PC-3 (cell line): ENCODE results near the gene RNF146. TPM values are rescaled to one million over a fixed set of nuclear protein-coding genes. Genes with fewer than 3 reads are reported as not detected.

Source experiments
- ATAC-seq: fragments of 200-7000 bp; cut with Tn5 transposase; 2 replicates; pipeline ENCODE4 v1.9.1; 2020; ENCODE audit warnings: mild to moderate bottlenecking, moderate library complexity
- BruUV-seq: library from RNA; stranded (reverse); fragments of 400-500 nt; replicated peaks from 2 replicates; lab custom pipeline; 2021; lab: Mats Ljungman, UMichigan
- CTCF ChIA-PET: fragments of 300-600 bp; sonication (Branson Sonifier 250); formaldehyde crosslinking; loops from one replicate; lab custom pipeline; 2022; ENCODE audit warnings: antibody characterized with exemption; lab: Charles Lee
- POLR2A ChIA-PET: fragments of 300-600 bp; sonication (Branson Sonifier 250); formaldehyde crosslinking; loops from one replicate; lab custom pipeline; 2022; ENCODE audit warnings: antibody characterized with exemption; ENCODE audit not compliant: unreplicated experiment; lab: Charles Lee
- DNase-seq: peaks from one replicate; pipeline ENCODE4 v3.0.0-alpha.2; 2015
- H2AFZ ChIP-seq: fragments of 300-600 bp; sonication (generic); 2 replicates; pipeline ENCODE4 v1.6.0; 2016; ENCODE audit warnings: antibody characterized with exemption, low read length
- H3F3A ChIP-seq: fragments of 300-600 bp; sonication (generic); one replicate; pipeline ENCODE4 v1.6.0; 2017; ENCODE audit warnings: antibody characterized with exemption, low read length, control low read depth, mild to moderate bottlenecking; ENCODE audit not compliant: unreplicated experiment
- H3K27ac ChIP-seq: fragments of 300-600 bp; sonication (generic); 2 replicates; pipeline ENCODE4 v1.5.1; 2016; ENCODE audit warnings: mild to moderate bottlenecking, low read length
- H3K27me3 ChIP-seq: fragments of 300-600 bp; sonication (generic); 2 replicates; pipeline ENCODE4 v1.6.1; 2016; ENCODE audit warnings: low read length, mixed read lengths
- H3K36me3 ChIP-seq: fragments of 300-600 bp; sonication (generic); 2 replicates; pipeline ENCODE4 v1.6.1; 2016; ENCODE audit warnings: low read depth, mixed run types, low read length, mixed read lengths
- H3K4me1 ChIP-seq: fragments of 300-600 bp; sonication (generic); 2 replicates; pipeline ENCODE4 v1.5.1; 2016; ENCODE audit warnings: low read length; ENCODE audit not compliant: insufficient read depth
- H3K4me2 ChIP-seq: fragments of 300-600 bp; sonication (generic); 2 replicates; pipeline ENCODE4 v1.6.0; 2016; ENCODE audit warnings: low read length
- H3K4me3 ChIP-seq: fragments of 300-600 bp; sonication (generic); 2 replicates; pipeline ENCODE4 v1.5.1; 2016; ENCODE audit warnings: mild to moderate bottlenecking, low read length, mixed read lengths
- H3K79me2 ChIP-seq: fragments of 300-600 bp; sonication (generic); 2 replicates; pipeline ENCODE4 v1.6.1; 2017; ENCODE audit warnings: low read length, mixed read lengths
- H3K9ac ChIP-seq: fragments of 300-600 bp; sonication (generic); 2 replicates; pipeline ENCODE4 v1.6.0; 2016; ENCODE audit warnings: mild to moderate bottlenecking, low read length
- H3K9me2 ChIP-seq: fragments of 300-600 bp; sonication (generic); replicated peaks from 2 replicates; pipeline ENCODE4 v1.6.1; 2016; ENCODE audit warnings: mixed run types, low read length, mixed read lengths
- H3K9me3 ChIP-seq: fragments of 300-600 bp; sonication (generic); 2 replicates; pipeline ENCODE4 v1.6.1; 2016; ENCODE audit warnings: low read length, mixed read lengths
- H4K20me1 ChIP-seq: fragments of 300-600 bp; sonication (generic); 2 replicates; pipeline ENCODE4 v1.6.1; 2016; ENCODE audit warnings: low read length, mixed read lengths
- CTCF ChIP-seq: fragments of 300-600 bp; sonication (generic); conservative IDR thresholded peaks from 2 replicates; pipeline ENCODE4 v1.5.1; 2017; ENCODE audit warnings: antibody characterized with exemption, low read depth, mild to moderate bottlenecking, low read length
- EZH2 ChIP-seq: fragments of 300-600 bp; sonication (generic); IDR thresholded peaks from one replicate; pipeline ENCODE4 v1.6.1; 2017; ENCODE audit warnings: antibody characterized with exemption, mild to moderate bottlenecking, low read length; ENCODE audit not compliant: unreplicated experiment
- EZH2phosphoT487 ChIP-seq: fragments of 300-600 bp; sonication (generic); IDR thresholded peaks from 2 replicates; pipeline ENCODE4 v1.6.1; 2018; ENCODE audit warnings: mild to moderate bottlenecking, antibody characterized with exemption, low read length, borderline replicate concordance
- intact Hi-C: fragments of 100-400 bp; cut with micrococcal nuclease; formaldehyde crosslinking; loops from 2 replicates; pipeline ENCODE4 v1.9.0; 2023
- total RNA-seq: library from RNA; depleted of rRNA; stranded (reverse); fragments of >200 nt; gene quantifications from 2 replicates; pipeline ENCODE4 v1.2.3, GENCODE V29; 2014

Gene RNF146
- total RNA-seq, 1 experiment from 2014 or later: 11.6 TPM

GRCh38 chr6:127277878-127278843 is 11.5 kb downstream of the RNF146 start:
- CTCF ChIA-PET: no interaction called here
- ATAC-seq: no peak
- no TSS peak for BruUV-seq

GRCh38 chr6:127279815-127280214 is 13.2 kb downstream of the RNF146 start:
- no peak for ATAC-seq
- POLR2A ChIA-PET: no interaction called here
- Histone ChIP-seq H3K27ac (no peak overlapping the region), H3K79me2 (0 out of 2 replicates have a peak, but pooled peaks cover 2% of the 10 kb centered on the region), H3K9me3 (no peaks in the 10 kb centered on the region), H3K4me3 (no peak overlapping the region), H3K4me2 (no peak overlapping the region), H2AFZ (no peak overlapping the region), H3K27me3 (no peaks in the 10 kb centered on the region), H3K36me3 (no peaks in the 10 kb centered on the region), H3K9me2 (no peaks in the 10 kb centered on the region), H4K20me1 (no peaks in the 10 kb centered on the region), H3F3A (no peaks in the 10 kb centered on the region), H3K9ac (no peak overlapping the region), H3K4me1 (no peaks in the 10 kb centered on the region)
- BruUV-seq: no TSS peak
- intact Hi-C loops: no loop called here
- TF ChIP-seq CTCF (no peak), EZH2 (no peak), EZH2phosphoT487 (no peak)
- DNase-seq: no peak
- CTCF ChIA-PET: no interaction called here

More at GRCh38 chr6:127277878-127278843, 11.5 kb downstream of the RNF146 start:
- Histone ChIP-seq H3K4me1 (no peaks in the 10 kb centered on the region), H3K27me3 (no peaks in the 10 kb centered on the region), H3K27ac (no peak overlapping the region), H4K20me1 (no peaks in the 10 kb centered on the region), H3K9me3 (no peaks in the 10 kb centered on the region), H2AFZ (no peak overlapping the region), H3K4me3 (no peak overlapping the region), H3K36me3 (no peaks in the 10 kb centered on the region), H3F3A (no peaks in the 10 kb centered on the region), H3K79me2 (peaks cover 13% of the 10 kb centered on the region; the same call in 1 of the 2 replicates), H3K9me2 (no peaks in the 10 kb centered on the region), H3K4me2 (no peak overlapping the region), H3K9ac (no peak overlapping the region)
- intact Hi-C loops: no loop called here
- no peak for TF ChIP-seq EZH2
- no peak for TF ChIP-seq CTCF
- TF ChIP-seq EZH2phosphoT487: no peak
- POLR2A ChIA-PET: no interaction called here
- DNase-seq: no peak

GRCh38 chr6:127282184-127282583 is 15.5 kb downstream of the RNF146 start:
- no peaks in the 10 kb centered on the region for H3K27me3 ChIP-seq
- CTCF ChIA-PET: no interaction called here
- DNase-seq (no peak), ATAC-seq (no peak)
- intact Hi-C loops: no loop called here
- H3K9ac ChIP-seq: no peak overlapping the region
- H3K79me2 ChIP-seq: no peaks in the 10 kb centered on the region
- H3K4me2 ChIP-seq: no peak overlapping the region
- H4K20me1 ChIP-seq: no peaks in the 10 kb centered on the region
- H3K9me2 ChIP-seq: no peaks in the 10 kb centered on the region
- H3K4me3 ChIP-seq: no peak overlapping the region
- no peaks in the 10 kb centered on the region for H3F3A ChIP-seq
- TF ChIP-seq CTCF (no peak), EZH2phosphoT487 (no peak), EZH2 (no peak)
- POLR2A ChIA-PET: no interaction called here
- peaks cover 6% of the 10 kb centered on the region; the same call in 1 of the 2 replicates for H3K36me3 ChIP-seq
- no peak overlapping the region for H3K27ac ChIP-seq
- no peaks in the 10 kb centered on the region for H3K9me3 ChIP-seq
- no TSS peak for BruUV-seq
- H3K4me1 ChIP-seq: no peaks in the 10 kb centered on the region
- no peak overlapping the region for H2AFZ ChIP-seq
